Measurements from ENCODE around the gene LBX2. TPM values are rescaled to one million over a fixed set of nuclear protein-coding genes. Genes with fewer than 3 reads are reported as not detected.

LBX2 gene
- total RNA-seq, 3 donors from 2014 or later = 0.22 to 0.24 TPM; not detected in 1

GRCh38 chr2:74530239-74531187 is 31.1 kb upstream of the LBX2 start:
- Mint-ChIP-seq H3K27me3 (ENCODE audit: low read depth) (no peaks in the 10 kb centered on the region), H3K4me3 (peak overlapping the region; percentile 99), H3K4me1 (ENCODE audit: low read depth) (peaks cover 42% of the 10 kb centered on the region), H3K9me3 (no peaks in the 10 kb centered on the region), H3K36me3 (ENCODE audit: insufficient read depth) (peaks cover 39% of the 10 kb centered on the region)
- ATAC-seq (peak; percentile 29 to 32), DNase-seq (no peak)

DNA sequence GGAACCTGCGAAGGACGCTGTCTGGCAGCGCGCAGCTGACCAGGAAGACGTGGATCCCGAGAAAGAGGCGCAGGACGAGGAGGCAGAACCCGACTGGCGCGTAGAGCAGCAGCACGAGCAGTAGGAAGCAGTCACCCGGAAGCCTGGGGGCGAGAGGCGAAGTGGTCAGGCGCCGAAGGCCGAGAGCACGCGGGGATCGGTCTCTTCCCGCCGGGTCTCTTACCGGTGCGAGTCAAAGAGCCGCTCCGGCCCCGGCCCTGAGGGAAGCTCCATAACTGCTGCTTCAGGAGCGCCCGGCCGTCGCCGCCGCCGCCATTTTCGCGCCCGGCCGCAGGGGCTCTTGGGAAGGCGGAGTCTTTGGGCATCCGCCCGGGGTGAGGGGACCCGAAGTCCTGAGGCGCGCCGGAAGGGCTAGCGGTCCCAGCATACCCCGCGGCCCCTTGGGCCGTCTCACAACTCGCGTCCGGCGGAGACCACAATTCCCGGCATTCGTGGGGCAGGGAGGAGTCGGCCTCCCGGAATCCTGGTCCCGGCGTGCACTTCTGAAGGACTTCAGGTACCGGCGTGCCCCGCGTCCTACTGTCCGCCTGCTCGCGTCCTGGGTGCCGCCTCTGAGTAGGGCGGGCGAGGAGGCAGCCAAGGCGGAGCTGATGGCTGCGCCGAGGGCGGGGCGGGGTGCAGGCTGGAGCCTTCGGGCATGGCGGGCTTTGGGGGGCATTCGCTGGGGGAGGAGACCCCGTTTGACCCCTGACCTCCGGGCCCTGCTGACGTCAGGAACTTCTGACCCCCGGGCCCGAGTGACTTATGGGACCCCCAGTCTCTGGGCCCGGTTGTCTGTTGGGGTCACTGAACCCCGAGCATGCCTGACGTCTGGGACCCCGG is 30.2 kb upstream of the LBX2 start, which contains the start of the genes AUP1 and HTRA2:
AUP1 (minus strand) TSS at position 350 of the 882 bp plus-strand sequence; CDS start at position 273, 77 bp downstream.
HTRA2 (plus strand) TSS at position 577 of the 882 bp plus-strand sequence; CDS start at position 651, 74 bp downstream.
- DNase-seq (peak; percentile 78), ATAC-seq (peak; percentile 91 to 93)
- Mint-ChIP-seq H3K9me3 (no peaks in the 10 kb centered on the region), H3K27me3 (ENCODE audit: low read depth) (no peaks in the 10 kb centered on the region), H3K4me1 (ENCODE audit: low read depth) (peaks cover 42% of the 10 kb centered on the region), H3K4me3 (peak within 1 kb of the TSS; percentile 99), H3K36me3 (ENCODE audit: insufficient read depth) (peaks cover 39% of the 10 kb centered on the region)

- no peaks in the 10 kb centered on the region for H3K9me3 Mint-ChIP-seq
- peak; percentile 5 for ATAC-seq
- peaks cover 39% of the 10 kb centered on the region for H3K36me3 Mint-ChIP-seq (ENCODE audit: insufficient read depth)
- no peaks in the 10 kb centered on the region for H3K27me3 Mint-ChIP-seq (ENCODE audit: low read depth)
- H3K4me3 Mint-ChIP-seq = peak overlapping the region; percentile 99
- H3K4me1 Mint-ChIP-seq (ENCODE audit: low read depth) = peaks cover 42% of the 10 kb centered on the region
- DNase-seq = no peak
Measured at GRCh38 chr2:74528600-74529356, 29.4 kb upstream of the LBX2 start.

- Mint-ChIP-seq H3K36me3 (ENCODE audit: insufficient read depth) (peaks cover 36% of the 10 kb centered on the region), H3K4me1 (ENCODE audit: low read depth) (peaks cover 42% of the 10 kb centered on the region), H3K27me3 (ENCODE audit: low read depth) (peaks cover 2% of the 10 kb centered on the region), H3K4me3 (peak overlapping the region; percentile 99), H3K9me3 (no peaks in the 10 kb centered on the region)
- no peak for ATAC-seq
- DNase-seq = no peak
Measured at GRCh38 chr2:74527741-74528140, 28.3 kb upstream of the LBX2 start.

DNA sequence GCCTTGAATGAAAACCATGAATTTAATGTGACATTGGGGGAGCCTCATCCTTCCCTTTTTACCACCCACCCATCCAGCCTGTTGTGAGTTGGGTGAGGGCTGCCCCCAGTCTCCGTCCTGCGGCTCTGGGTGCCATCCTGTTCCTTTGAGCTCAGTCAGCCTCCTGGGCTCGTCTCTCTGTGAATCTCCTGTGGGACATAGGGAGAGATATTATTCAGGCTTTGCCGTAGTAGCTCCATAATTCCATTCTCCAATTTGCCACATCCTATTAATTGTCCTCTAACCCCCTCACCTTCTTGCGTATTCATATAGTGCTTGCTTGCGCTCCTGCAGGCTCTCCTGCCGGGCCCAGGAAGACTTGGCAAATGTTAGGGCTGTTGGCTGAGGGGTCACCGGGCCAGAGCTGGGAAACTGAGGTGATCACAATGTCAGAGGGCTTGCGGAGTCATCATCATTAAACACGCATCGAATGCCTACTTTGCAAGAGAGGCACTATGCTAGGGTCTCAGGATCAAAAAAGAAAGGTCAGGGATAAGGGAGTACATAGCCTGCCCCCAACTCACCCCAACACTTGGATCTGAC is 27.3 kb upstream of the LBX2 start:
- ATAC-seq (no peak), DNase-seq (no peak)
- Mint-ChIP-seq H3K4me1 (ENCODE audit: low read depth) (peaks cover 36% of the 10 kb centered on the region), H3K27me3 (ENCODE audit: low read depth) (peaks cover 6% of the 10 kb centered on the region), H3K4me3 (no peak overlapping the region), H3K36me3 (ENCODE audit: insufficient read depth) (peaks cover 31% of the 10 kb centered on the region), H3K9me3 (no peaks in the 10 kb centered on the region)

GRCh38 chr2:74525717-74526648 is 26.6 kb upstream of the LBX2 start, which contains the start of gene DQX1:
DQX1 (minus strand) TSS chr2:74526231; CDS start chr2:74525729, 502 bp downstream.
- H3K4me1 Mint-ChIP-seq (ENCODE audit: low read depth) = peaks cover 29% of the 10 kb centered on the region
- DNase-seq (no peak), ATAC-seq (no peak)
- H3K36me3 Mint-ChIP-seq (ENCODE audit: insufficient read depth) = peaks cover 30% of the 10 kb centered on the region
- H3K4me3 Mint-ChIP-seq = peak within 1 kb of the TSS; percentile 40
- peaks cover 9% of the 10 kb centered on the region for H3K27me3 Mint-ChIP-seq (ENCODE audit: low read depth)
- H3K9me3 Mint-ChIP-seq = no peaks in the 10 kb centered on the region

- Mint-ChIP-seq H3K4me3 (no peak overlapping the region), H3K4me1 (ENCODE audit: low read depth) (peaks cover 24% of the 10 kb centered on the region), H3K27me3 (ENCODE audit: low read depth) (peaks cover 16% of the 10 kb centered on the region), H3K9me3 (no peaks in the 10 kb centered on the region), H3K36me3 (ENCODE audit: insufficient read depth) (peaks cover 27% of the 10 kb centered on the region)
- no peak for ATAC-seq
- no peak for DNase-seq
Measured at GRCh38 chr2:74524955-74525716, 25.7 kb upstream of the LBX2 start.

DNA sequence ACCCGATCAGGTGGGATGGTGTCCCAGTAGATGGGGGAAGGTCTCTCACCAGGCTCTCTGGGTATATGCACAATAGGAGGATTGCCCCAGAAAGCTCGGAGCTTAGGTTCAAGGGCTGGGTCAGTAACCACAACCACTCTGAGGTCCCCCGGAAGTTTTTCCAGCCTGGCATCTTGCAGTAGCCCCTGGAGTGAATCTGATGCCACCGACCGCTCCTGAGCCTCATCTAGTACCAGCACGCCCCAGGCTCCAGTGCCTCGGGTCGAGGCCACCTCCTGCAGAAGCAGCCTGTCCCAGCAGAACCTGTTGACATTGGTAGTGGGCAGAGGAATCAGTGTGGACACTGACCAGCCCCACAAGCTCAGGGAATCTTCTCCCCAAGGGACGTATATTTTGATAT is 24.6 kb upstream of the LBX2 start:
- Mint-ChIP-seq H3K9me3 (no peaks in the 10 kb centered on the region), H3K36me3 (ENCODE audit: insufficient read depth) (peaks cover 27% of the 10 kb centered on the region), H3K4me3 (no peak overlapping the region), H3K4me1 (ENCODE audit: low read depth) (peaks cover 21% of the 10 kb centered on the region), H3K27me3 (ENCODE audit: low read depth) (peaks cover 27% of the 10 kb centered on the region)
- DNase-seq (no peak), ATAC-seq (no peak)

- DNase-seq (no peak), ATAC-seq (no peak)
- Mint-ChIP-seq H3K36me3 (ENCODE audit: insufficient read depth) (peaks cover 18% of the 10 kb centered on the region), H3K9me3 (no peaks in the 10 kb centered on the region), H3K27me3 (ENCODE audit: low read depth) (peaks cover 42% of the 10 kb centered on the region), H3K4me3 (no peak overlapping the region), H3K4me1 (ENCODE audit: low read depth) (peaks cover 8% of the 10 kb centered on the region)
Measured at GRCh38 chr2:74522516-74522915, 23.1 kb upstream of the LBX2 start.

DNA sequence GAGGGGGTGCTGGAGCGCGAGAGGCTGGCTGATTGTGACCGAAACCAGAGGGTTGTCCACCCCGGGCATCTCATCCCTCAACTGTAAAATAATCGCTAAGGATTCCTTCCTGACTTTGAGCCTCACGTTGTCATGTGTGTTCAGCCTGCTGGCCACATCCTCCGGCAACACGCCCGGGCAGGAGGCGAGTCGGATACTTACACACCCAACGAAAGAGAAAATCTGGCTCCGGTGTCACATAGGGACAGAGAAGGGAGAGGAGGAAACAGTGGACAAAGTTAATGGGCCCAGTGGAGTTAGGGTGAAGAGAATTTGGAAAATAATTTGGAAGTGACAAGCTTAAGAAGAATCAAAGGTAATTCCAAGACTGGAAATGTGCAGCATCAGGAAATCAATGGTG is 17.2 kb upstream of the LBX2 start:
- no peak for ATAC-seq
- Mint-ChIP-seq H3K27me3 (ENCODE audit: low read depth) (peaks cover 83% of the 10 kb centered on the region), H3K4me1 (ENCODE audit: low read depth) (peaks cover 20% of the 10 kb centered on the region), H3K36me3 (ENCODE audit: insufficient read depth) (no peaks in the 10 kb centered on the region), H3K4me3 (peak overlapping the region; percentile 56), H3K9me3 (no peaks in the 10 kb centered on the region)
- no peak for DNase-seq

- peak; percentile 71 for DNase-seq
- H3K4me3 Mint-ChIP-seq = peak overlapping the region; percentile 56
- no peaks in the 10 kb centered on the region for H3K9me3 Mint-ChIP-seq
- no peaks in the 10 kb centered on the region for H3K36me3 Mint-ChIP-seq (ENCODE audit: insufficient read depth)
- ATAC-seq = peak; percentile 85
- peaks cover 20% of the 10 kb centered on the region for H3K4me1 Mint-ChIP-seq (ENCODE audit: low read depth)
- H3K27me3 Mint-ChIP-seq (ENCODE audit: low read depth) = peaks cover 86% of the 10 kb centered on the region
Measured at GRCh38 chr2:74515981-74516633, 16.7 kb upstream of the LBX2 start.
